A549 (cell line): ENCODE results near the gene ZNF830. TPM values are rescaled to one million over a fixed set of nuclear protein-coding genes. Genes with fewer than 3 reads are reported as not detected.
A peak's percentile ranks its signal among the peaks of the same experiment; 100 is the strongest.

Experiments used
- ATAC-seq, 2 experiments: fragments of 200-7000 bp in 1 of 2; fragments of >200 bp in 1 of 2; cut with Nextera tagmentation in 1 of 2; cut with Tn5 transposase in 1 of 2; 3 replicates each; pipeline versions ENCODE4 v1.8.0 to v1.9.1; 2018 to 2020; ENCODE audit warnings: mild to moderate bottlenecking in 1 of 2, moderate library complexity in 1 of 2
- CTCF ChIA-PET: fragments of 300-600 bp; sonication (Branson Sonifier 250); formaldehyde crosslinking; extraction: SDS; loops from one replicate; lab custom pipeline; 2021; ENCODE audit warnings: antibody characterized with exemption, inconsistent platforms; lab: Yijun Ruan, JAX
- POLR2A ChIA-PET: fragments of 350-600 bp; formaldehyde crosslinking; extraction: SDS; loops from one replicate; lab custom pipeline; 2021; ENCODE audit warnings: antibody characterized with exemption, inconsistent platforms; lab: Yijun Ruan, JAX
- DNase-seq, 2 experiments: peaks; one replicate each; pipeline versions ENCODE4 v3.0.0 to v3.0.0-alpha.2; 2011 to 2016; ENCODE audit warnings: low read depth in 1 of 2, low spot score in 1 of 2
- FAIRE-seq: peaks from 2 replicates; lab custom pipeline; 2011; peaks lifted over from hg19 to GRCh38; lab: Jason Lieb, UNC
- H3K27ac ChIP-seq, 2 experiments: fragments of >200 bp; sonication (Bioruptor Twin); formaldehyde crosslinking; 3 replicates each; pipeline ENCODE4 v1.5.1; 2016 to 2017
- H3K4me1 ChIP-seq: fragments of >200 bp; sonication (Bioruptor Twin); formaldehyde crosslinking; 3 replicates; pipeline ENCODE4 v1.6.1; 2016
- H3K4me2 ChIP-seq: fragments of >200 bp; sonication (Bioruptor Twin); formaldehyde crosslinking; 3 replicates; pipeline ENCODE4 v1.6.1; 2016
- H3K4me3 ChIP-seq: fragments of >200 bp; sonication (Bioruptor Twin); formaldehyde crosslinking; 3 replicates; pipeline ENCODE4 v1.5.1; 2016
- H3K9me3 ChIP-seq: fragments of >200 bp; sonication (Bioruptor Twin); formaldehyde crosslinking; 3 replicates; pipeline ENCODE4 v1.6.1; 2016
- ATOH8 ChIP-seq: fragments of 250-450 bp; sonication (Bioruptor Pico); IDR thresholded peaks from 2 replicates; pipeline ENCODE4 v1.5.0; 2020; ENCODE audit warnings: low read depth, mild to moderate bottlenecking, moderate library complexity
- BHLHE40 ChIP-seq: IDR thresholded peaks from 2 replicates; pipeline ENCODE4 v1.6.1; 2012; ENCODE audit warnings: low read depth, low read length, inconsistent platforms
- CBX8 ChIP-seq: fragments of 200-600 bp; sonication (generic); IDR thresholded peaks from 2 replicates; pipeline ENCODE4 v1.6.1; 2016
- CEBPB ChIP-seq, 2 experiments: fragments of >200 bp in 1 of 2; sonication (Bioruptor Twin) in 1 of 2; formaldehyde crosslinking in 1 of 2; IDR thresholded peaks; 2 replicates each; pipeline ENCODE4 v1.6.1; 2012 to 2016
- CHD2 ChIP-seq: fragments of 150-350 bp; IDR thresholded peaks from 2 replicates; pipeline ENCODE4 v1.6.1; 2014; ENCODE audit warnings: low read length; ENCODE audit not compliant: partially characterized antibody
- FOSB ChIP-seq: fragments of 250-450 bp; sonication (Bioruptor Pico); IDR thresholded peaks from 2 replicates; pipeline ENCODE4 v1.5.0; 2020; ENCODE audit warnings: mild to moderate bottlenecking, moderate library complexity
- FOSL2 ChIP-seq, 2 experiments: fragments of 450-650 bp in 1 of 2; fragments of >200 bp in 1 of 2; sonication (Bioruptor Twin) in 1 of 2; formaldehyde crosslinking; IDR thresholded peaks; 2 replicates each; pipeline versions ENCODE4 v1.5.0 to v1.6.1; 2016 to 2020; ENCODE audit warnings: mild to moderate bottlenecking in 1 of 2, moderate library complexity in 1 of 2
- FOXS1 ChIP-seq: fragments of 250-450 bp; sonication (Bioruptor Pico); IDR thresholded peaks from 2 replicates; pipeline ENCODE4 v1.5.0; 2020; ENCODE audit warnings: mild to moderate bottlenecking, moderate library complexity
- GATA3 ChIP-seq: IDR thresholded peaks from 2 replicates; pipeline ENCODE4 v1.6.1; 2012; ENCODE audit warnings: borderline replicate concordance
- HES2 ChIP-seq: fragments of >200 bp; sonication (Bioruptor Twin); formaldehyde crosslinking; IDR thresholded peaks from 2 replicates; pipeline ENCODE4 v1.6.1; 2016
- HEYL ChIP-seq: fragments of 250-450 bp; sonication (Bioruptor Pico); IDR thresholded peaks from 2 replicates; pipeline ENCODE4 v1.8.0; 2021; ENCODE audit warnings: mild to moderate bottlenecking, moderate library complexity
- HOXA7 ChIP-seq: fragments of 250-450 bp; sonication (Bioruptor Pico); IDR thresholded peaks from 2 replicates; pipeline ENCODE4 v1.5.0; 2020; ENCODE audit warnings: mild to moderate bottlenecking, moderate library complexity
- HOXB13 ChIP-seq: fragments of 250-450 bp; sonication (Bioruptor Pico); IDR thresholded peaks from 2 replicates; pipeline ENCODE4 v1.5.0; 2020; ENCODE audit warnings: low read depth, mild to moderate bottlenecking, moderate library complexity
- KDM1A ChIP-seq: fragments of 200-600 bp; sonication (generic); IDR thresholded peaks from 2 replicates; pipeline ENCODE4 v1.6.1; 2016; ENCODE audit warnings: low read depth, mild to moderate bottlenecking
- KDM5A ChIP-seq: fragments of 200-600 bp; sonication (generic); IDR thresholded peaks from 2 replicates; pipeline ENCODE4 v1.6.1; 2016; ENCODE audit warnings: antibody characterized with exemption, mild to moderate bottlenecking
- MAFK ChIP-seq: fragments of 450-650 bp; IDR thresholded peaks from 2 replicates; pipeline ENCODE4 v1.6.1; 2014; ENCODE audit not compliant: partially characterized antibody
- MAX ChIP-seq: IDR thresholded peaks from 2 replicates; pipeline ENCODE4 v1.6.1; 2012
- MAZ ChIP-seq: fragments of 150-350 bp; IDR thresholded peaks from 2 replicates; pipeline ENCODE4 v1.6.1; 2014; ENCODE audit warnings: antibody characterized with exemption, low read depth, low read length, borderline replicate concordance
- NFE2L2 ChIP-seq: fragments of 150-350 bp; conservative IDR thresholded peaks from 2 replicates; pipeline ENCODE4 v1.6.1; 2014; ENCODE audit warnings: low read length
- NPAS2 ChIP-seq: fragments of 250-450 bp; sonication (Bioruptor Pico); IDR thresholded peaks from 2 replicates; pipeline ENCODE4 v1.8.0; 2022; ENCODE audit warnings: mild to moderate bottlenecking, moderate library complexity, borderline replicate concordance
- PHF8 ChIP-seq: fragments of 200-600 bp; sonication (generic); IDR thresholded peaks from 2 replicates; pipeline ENCODE4 v1.6.1; 2016; ENCODE audit warnings: low read depth, mild to moderate bottlenecking, antibody characterized with exemption, moderate library complexity, borderline replicate concordance
- POLR2A ChIP-seq: IDR thresholded peaks from 2 replicates; pipeline ENCODE4 v1.6.1; 2012; ENCODE audit warnings: mild to moderate bottlenecking, low read length
- RAD21 ChIP-seq, 2 experiments: fragments of >200 bp in 1 of 2; sonication (Bioruptor Twin) in 1 of 2; formaldehyde crosslinking in 1 of 2; IDR thresholded peaks in 1 of 2; conservative IDR thresholded peaks in 1 of 2; 2 replicates in 1 of 2; 3 replicates in 1 of 2; pipeline ENCODE4 v1.6.1; 2012 to 2018; ENCODE audit warnings: inconsistent platforms in 1 of 2
- SREBF2 ChIP-seq: fragments of 450-650 bp; IDR thresholded peaks from 2 replicates; pipeline ENCODE4 v1.6.1; 2014; ENCODE audit warnings: mild to moderate bottlenecking, moderate library complexity
- ZFP36 ChIP-seq: fragments of 450-650 bp; IDR thresholded peaks from 2 replicates; pipeline ENCODE4 v1.6.1; 2014; ENCODE audit warnings: borderline replicate concordance; ENCODE audit not compliant: partially characterized antibody
- ZNF302 ChIP-seq: fragments of 250-450 bp; sonication (Bioruptor Pico); IDR thresholded peaks from 2 replicates; pipeline ENCODE4 v1.9.0; 2021; ENCODE audit warnings: inconsistent platforms, mild to moderate bottlenecking, moderate library complexity
- WGBS: methylation state at CpG from one replicate; pipeline ENCODE4 v1.1.6; 2017; ENCODE audit errors: missing lambda C conversion rate; 5-methylcytosine and 5-hydroxymethylcytosine counted together
- polyA plus RNA-seq, 4 experiments: library from polyadenylated mRNA; depleted of rRNA in 3 of 4; stranded (reverse); fragments of >200 nt; fragmentation: RNase III in 1 of 4; extraction: RNeasy Plus Mini Kit Qiagen cat#74134 plus additional on column Dnase treatment in 1 of 4; gene quantifications; 2 replicates in 3 of 4; 3 replicates in 1 of 4; pipeline ENCODE4 v1.2.3, GENCODE V29; 2011 to 2017
- TF ChIP-seq, protein P1 (sequence below): fragments of 250-450 bp; sonication (Bioruptor Pico); IDR thresholded peaks from 2 replicates; pipeline ENCODE4 v1.5.0; 2021; ENCODE audit warnings: mild to moderate bottlenecking, moderate library complexity, borderline replicate concordance
- TF ChIP-seq, protein P2 (sequence below): fragments of >200 bp; sonication (Bioruptor Twin); formaldehyde crosslinking; IDR thresholded peaks from 3 replicates; pipeline ENCODE4 v1.5.1; 2016

The ZNF830 gene
- polyA plus RNA-seq, 2 of the 4 experiments (the other 2 are of a cell fraction), result 20.0 to 21.2 TPM

DNA sequence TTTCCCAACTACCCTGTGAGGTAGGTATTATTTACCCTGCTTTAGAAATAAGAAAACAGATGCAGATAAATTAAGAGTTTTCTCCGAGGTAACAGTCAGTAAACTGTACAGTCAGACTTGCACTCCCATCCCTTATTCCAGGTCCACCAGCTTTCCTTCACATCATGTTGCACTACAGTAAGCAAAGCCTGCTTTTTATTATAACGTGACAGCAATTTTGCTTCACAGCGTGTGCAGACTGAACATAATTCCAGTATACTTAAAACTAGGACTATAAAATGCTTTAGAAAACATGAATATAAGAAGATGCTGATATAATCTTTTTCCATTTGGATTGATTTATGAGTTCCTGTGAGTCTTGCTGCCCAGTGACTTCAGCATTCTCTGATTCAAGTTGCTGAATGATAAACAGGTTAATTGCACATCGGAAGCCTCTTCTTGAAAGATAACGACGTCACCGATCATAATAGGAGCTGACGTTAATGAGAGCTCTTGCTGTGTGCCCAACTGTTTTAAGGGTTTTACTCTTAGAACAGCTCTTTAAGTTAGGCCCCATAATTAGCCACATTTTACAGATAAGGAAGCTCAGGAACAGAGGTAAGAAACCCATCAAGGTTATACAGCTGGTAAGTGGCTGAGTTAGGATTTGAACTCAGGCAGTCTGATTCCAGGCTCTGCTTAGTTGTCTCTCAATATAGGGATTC, 20.4 kb downstream of the ZNF830 start:
- ChIA-PET POLR2A (interaction anchor here (0.7 to 3.3 kb wide), 12 partner anchors 8 to 562 kb away, joined by 3 to 20 read pairs (median 5); partner anchors contain the start of genes CCT6B, RFFL, UNC45B and ZNF830), CTCF (interaction anchor here (1.1 to 7.5 kb wide), 19 partner anchors 10 to 541 kb away, joined by 3 to 43 read pairs (median 4); partner anchors contain the start of genes RAD51D and RFFL)
- no peak for ATAC-seq
- TF ChIP-seq NPAS2 (CRISPR knock-in tag), result no peak
- TF ChIP-seq RAD21 (conservative IDR thresholded peaks at IDR 0.05 in 1 of 2, IDR thresholded peaks at IDR 0.05 in 1 of 2), result no peak
- TF ChIP-seq KDM5A, result no peak
- no peak for TF ChIP-seq FOSB (CRISPR knock-in tag)
- no peak for TF ChIP-seq HOXB13
- TF ChIP-seq ZFP36, result no peak
- TF ChIP-seq CHD2, result no peak
- no peak for TF ChIP-seq ZNF302
- TF ChIP-seq POLR2A, result no peak
- no peak for TF ChIP-seq SREBF2
- TF ChIP-seq FOSL2 (IDR thresholded peaks at IDR 0.05), result no peak
- TF ChIP-seq FOSL2 (CRISPR knock-in tag; IDR thresholded peaks at IDR 0.05), result no peak
- TF ChIP-seq HEYL, result no peak
- no peak for TF ChIP-seq HOXA7 (CRISPR knock-in tag)
- no peak for TF ChIP-seq CBX8
- TF ChIP-seq, all 56 proteins: peak for 0
- DNase-seq (no peak), FAIRE-seq (no peak)
- H3K4me1 ChIP-seq, result peaks cover 14% of the 10 kb centered on the region
- H3K4me3 ChIP-seq, result peak overlapping the region; percentile 78
- peak overlapping the region; percentile 80 for H3K4me2 ChIP-seq
- H3K9me3 ChIP-seq, result no peaks in the 10 kb centered on the region
- WGBS, result 66% methylated on average over 8 of the region's 8 CpGs
- H3K27ac ChIP-seq, result peak overlapping the region; percentile 94 to 97

DNA sequence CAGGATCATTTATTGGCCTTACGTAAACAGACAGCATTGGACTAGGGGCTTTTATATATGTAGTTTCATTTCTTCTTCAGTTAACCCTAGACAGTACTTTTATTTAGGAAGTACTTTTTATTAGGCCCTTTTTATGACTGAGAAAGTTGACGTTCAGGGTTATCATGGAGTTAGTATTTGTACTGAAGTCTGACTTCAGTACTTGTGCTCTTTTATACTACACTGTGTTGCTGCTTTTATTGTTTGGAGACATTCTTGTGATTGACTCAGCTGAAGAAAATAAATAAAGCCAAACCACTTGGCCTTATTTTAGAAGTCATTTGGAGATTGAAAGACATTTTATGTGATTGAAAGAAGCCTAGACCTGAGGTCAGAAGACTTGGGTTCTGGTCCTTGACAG, 25.9 kb downstream of the ZNF830 start:
- no peak overlapping the region for H3K4me3 ChIP-seq
- CTCF ChIA-PET, result interaction anchor here (3.7 to 7.5 kb wide), 3 partner anchors 11 to 132 kb away, joined by 16 to 51 read pairs (median 43); partner anchors contain the start of gene RAD51D
- ATAC-seq (no peak), FAIRE-seq (no peak), DNase-seq (no peak)
- peaks cover under 1% of the 10 kb centered on the region; the same call in 1 of the 3 replicates for H3K4me1 ChIP-seq
- H3K9me3 ChIP-seq, result no peaks in the 10 kb centered on the region
- POLR2A ChIA-PET, result no interaction called here
- no peak for TF ChIP-seq HES2
- no peak for TF ChIP-seq BHLHE40
- TF ChIP-seq CBX8, result no peak
- TF ChIP-seq FOXS1 (CRISPR knock-in tag), result no peak
- TF ChIP-seq MAX, result no peak
- 89% methylated on average over 2 of the region's 2 CpGs for WGBS
- no peak overlapping the region for H3K4me2 ChIP-seq
- no peak overlapping the region for H3K27ac ChIP-seq

GRCh38 chr17:34988644-34989043, 27.3 kb downstream of the ZNF830 start:
- Histone ChIP-seq H3K4me2 (no peak overlapping the region), H3K4me1 (no peaks in the 10 kb centered on the region), H3K27ac (no peak overlapping the region), H3K4me3 (no peak overlapping the region), H3K9me3 (no peaks in the 10 kb centered on the region)
- no peak for FAIRE-seq
- WGBS, result 95% methylated on average over 2 of the region's 2 CpGs
- POLR2A ChIA-PET, result interaction anchor here (0.7 kb wide), 1 partner anchor 94 kb away, joined by 6 read pairs; no protein-coding TSS in a partner anchor
- no peak for ATAC-seq
- DNase-seq, result no peak
- CTCF ChIA-PET, result interaction anchor here (0.6 to 7.1 kb wide), 7 partner anchors 10 to 823 kb away, joined by 3 to 51 read pairs (median 3); no protein-coding TSS in a partner anchor
- no peak for TF ChIP-seq HEYL
- TF ChIP-seq MAX, result no peak
- no peak for TF ChIP-seq MAZ
- TF ChIP-seq SREBF2, result no peak
- no peak for TF ChIP-seq RAD21 (conservative IDR thresholded peaks at IDR 0.05 in 1 of 2, IDR thresholded peaks at IDR 0.05 in 1 of 2)
- no peak for TF ChIP-seq MAFK
- no peak for TF ChIP-seq PHF8
- TF ChIP-seq, protein P1, sequence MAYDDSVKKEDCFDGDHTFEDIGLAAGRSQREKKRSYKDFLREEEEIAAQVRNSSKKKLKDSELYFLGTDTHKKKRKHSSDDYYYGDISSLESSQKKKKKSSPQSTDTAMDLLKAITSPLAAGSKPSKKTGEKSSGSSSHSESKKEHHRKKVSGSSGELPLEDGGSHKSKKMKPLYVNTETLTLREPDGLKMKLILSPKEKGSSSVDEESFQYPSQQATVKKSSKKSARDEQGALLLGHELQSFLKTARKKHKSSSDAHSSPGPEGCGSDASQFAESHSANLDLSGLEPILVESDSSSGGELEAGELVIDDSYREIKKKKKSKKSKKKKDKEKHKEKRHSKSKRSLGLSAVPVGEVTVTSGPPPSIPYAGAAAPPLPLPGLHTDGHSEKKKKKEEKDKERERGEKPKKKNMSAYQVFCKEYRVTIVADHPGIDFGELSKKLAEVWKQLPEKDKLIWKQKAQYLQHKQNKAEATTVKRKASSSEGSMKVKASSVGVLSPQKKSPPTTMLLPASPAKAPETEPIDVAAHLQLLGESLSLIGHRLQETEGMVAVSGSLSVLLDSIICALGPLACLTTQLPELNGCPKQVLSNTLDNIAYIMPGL, result no peak
- no peak for TF ChIP-seq ATOH8
- no peak for TF ChIP-seq CEBPB (IDR thresholded peaks at IDR 0.05)
- TF ChIP-seq ZNF302, result no peak
- TF ChIP-seq, protein P2, sequence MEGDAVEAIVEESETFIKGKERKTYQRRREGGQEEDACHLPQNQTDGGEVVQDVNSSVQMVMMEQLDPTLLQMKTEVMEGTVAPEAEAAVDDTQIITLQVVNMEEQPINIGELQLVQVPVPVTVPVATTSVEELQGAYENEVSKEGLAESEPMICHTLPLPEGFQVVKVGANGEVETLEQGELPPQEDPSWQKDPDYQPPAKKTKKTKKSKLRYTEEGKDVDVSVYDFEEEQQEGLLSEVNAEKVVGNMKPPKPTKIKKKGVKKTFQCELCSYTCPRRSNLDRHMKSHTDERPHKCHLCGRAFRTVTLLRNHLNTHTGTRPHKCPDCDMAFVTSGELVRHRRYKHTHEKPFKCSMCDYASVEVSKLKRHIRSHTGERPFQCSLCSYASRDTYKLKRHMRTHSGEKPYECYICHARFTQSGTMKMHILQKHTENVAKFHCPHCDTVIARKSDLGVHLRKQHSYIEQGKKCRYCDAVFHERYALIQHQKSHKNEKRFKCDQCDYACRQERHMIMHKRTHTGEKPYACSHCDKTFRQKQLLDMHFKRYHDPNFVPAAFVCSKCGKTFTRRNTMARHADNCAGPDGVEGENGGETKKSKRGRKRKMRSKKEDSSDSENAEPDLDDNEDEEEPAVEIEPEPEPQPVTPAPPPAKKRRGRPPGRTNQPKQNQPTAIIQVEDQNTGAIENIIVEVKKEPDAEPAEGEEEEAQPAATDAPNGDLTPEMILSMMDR, result no peak
- TF ChIP-seq FOXS1 (CRISPR knock-in tag), result no peak
- TF ChIP-seq NFE2L2, result no peak
- TF ChIP-seq KDM1A, result no peak
- TF ChIP-seq GATA3, result no peak
- no peak for TF ChIP-seq HOXA7 (CRISPR knock-in tag)
- TF ChIP-seq ZFP36, result no peak
